ENCODE measurements around the gene PLCL2.

PLCL2 gene

GRCh38 chr3:16932877-16933276 lies 48.1 kb downstream of the PLCL2 start:
- peaks cover 15% of the 10 kb centered on the region; the same call in 1 of the 2 replicates for H3K79me2 ChIP-seq (ENCODE audit: insufficient read depth, low read length)
- ATAC-seq (ENCODE audit: insufficient read depth, low read depth) (no peak), DNase-seq (no peak)
- H3K27me3 ChIP-seq (ENCODE audit: insufficient read depth, low read length, poor library complexity), result no peaks in the 10 kb centered on the region
- H3K4me3 ChIP-seq (ENCODE audit: low read depth in 1 of 2, low read length in 2 of 2), result no peak overlapping the region
- H2AFZ ChIP-seq (ENCODE audit: low read depth, low read length), result no peak overlapping the region
- no peaks in the 10 kb centered on the region for H3K36me3 ChIP-seq (ENCODE audit: insufficient read depth, low read length)
- H3K9ac ChIP-seq (ENCODE audit: low read depth, low read length), result no peak overlapping the region
- peaks cover 12% of the 10 kb centered on the region for H3K4me1 ChIP-seq (ENCODE audit: insufficient read depth, low read length)
- H3K4me2 ChIP-seq (ENCODE audit: insufficient read depth, low read length), result no peak overlapping the region
- H3K9me3 ChIP-seq (ENCODE audit: insufficient read depth, low read length, severe bottlenecking), result no peaks in the 10 kb centered on the region
- TF ChIP-seq CTCF (IDR thresholded peaks at IDR 0.05; ENCODE audit: borderline replicate concordance, extremely low read depth, low read length, poor library complexity, severe bottlenecking) (no peak), EZH2 (IDR thresholded peaks at IDR 0.05; ENCODE audit: borderline replicate concordance, low read depth, low read length, severe bottlenecking) (no peak)
- H3K27ac ChIP-seq (ENCODE audit: low read length), result no peak overlapping the region
- peaks cover 6% of the 10 kb centered on the region for H4K20me1 ChIP-seq (ENCODE audit: insufficient read depth, low read length)

GRCh38 chr3:16935781-16936180 lies 51.0 kb downstream of the PLCL2 start:
- Histone ChIP-seq H3K4me1 (ENCODE audit: insufficient read depth, low read length) (peaks cover 12% of the 10 kb centered on the region), H3K4me2 (ENCODE audit: insufficient read depth, low read length) (no peak overlapping the region), H3K9ac (ENCODE audit: low read depth, low read length) (no peak overlapping the region), H4K20me1 (ENCODE audit: insufficient read depth, low read length) (peaks cover 6% of the 10 kb centered on the region; the same call in 1 of the 2 replicates), H3K9me3 (ENCODE audit: insufficient read depth, low read length, severe bottlenecking) (no peaks in the 10 kb centered on the region), H3K27ac (ENCODE audit: low read length) (no peak overlapping the region), H3K4me3 (ENCODE audit: low read depth in 1 of 2, low read length in 2 of 2) (no peak overlapping the region), H3K27me3 (ENCODE audit: insufficient read depth, low read length, poor library complexity) (no peaks in the 10 kb centered on the region), H3K79me2 (ENCODE audit: insufficient read depth, low read length) (peaks cover 11% of the 10 kb centered on the region; the same call in 1 of the 2 replicates), H2AFZ (ENCODE audit: low read depth, low read length) (no peak overlapping the region), H3K36me3 (ENCODE audit: insufficient read depth, low read length) (no peaks in the 10 kb centered on the region)
- DNase-seq (no peak), ATAC-seq (ENCODE audit: insufficient read depth, low read depth) (no peak)
- no peak for TF ChIP-seq EZH2 (IDR thresholded peaks at IDR 0.05; ENCODE audit: borderline replicate concordance, low read depth, low read length, severe bottlenecking)
- no peak for TF ChIP-seq CTCF (IDR thresholded peaks at IDR 0.05; ENCODE audit: borderline replicate concordance, extremely low read depth, low read length, poor library complexity, severe bottlenecking)

GRCh38 chr3:16936233-16936632 lies 51.5 kb downstream of the PLCL2 start:
- peaks cover 11% of the 10 kb centered on the region; the same call in 1 of the 2 replicates for H3K79me2 ChIP-seq (ENCODE audit: insufficient read depth, low read length)
- no peaks in the 10 kb centered on the region for H3K9me3 ChIP-seq (ENCODE audit: insufficient read depth, low read length, severe bottlenecking)
- no peak overlapping the region for H3K4me3 ChIP-seq (ENCODE audit: low read depth in 1 of 2, low read length in 2 of 2)
- DNase-seq (peak; percentile 29), ATAC-seq (ENCODE audit: insufficient read depth, low read depth) (peak; percentile 89)
- no peak overlapping the region for H3K9ac ChIP-seq (ENCODE audit: low read depth, low read length)
- H3K27me3 ChIP-seq (ENCODE audit: insufficient read depth, low read length, poor library complexity), result no peaks in the 10 kb centered on the region
- peaks cover 12% of the 10 kb centered on the region for H3K4me1 ChIP-seq (ENCODE audit: insufficient read depth, low read length)
- no peak overlapping the region for H3K27ac ChIP-seq (ENCODE audit: low read length)
- TF ChIP-seq CTCF (IDR thresholded peaks at IDR 0.05; ENCODE audit: borderline replicate concordance, extremely low read depth, low read length, poor library complexity, severe bottlenecking) (no peak), EZH2 (IDR thresholded peaks at IDR 0.05; ENCODE audit: borderline replicate concordance, low read depth, low read length, severe bottlenecking) (no peak)
- no peaks in the 10 kb centered on the region for H3K36me3 ChIP-seq (ENCODE audit: insufficient read depth, low read length)
- no peak overlapping the region for H2AFZ ChIP-seq (ENCODE audit: low read depth, low read length)
- H3K4me2 ChIP-seq (ENCODE audit: insufficient read depth, low read length), result no peak overlapping the region
- H4K20me1 ChIP-seq (ENCODE audit: insufficient read depth, low read length), result peaks cover 8% of the 10 kb centered on the region; the same call in 1 of the 2 replicates

Measured in DND-41 (cell line).